ENCODE results near the gene OGFOD3. TPM values are rescaled to one million over a fixed set of nuclear protein-coding genes. Genes with fewer than 3 reads are reported as not detected.

OGFOD3 gene
- polyA plus RNA-seq, 2 of the 4 experiments (the other 2 are of a cell fraction): 15.2 to 19.8 TPM

DNA sequence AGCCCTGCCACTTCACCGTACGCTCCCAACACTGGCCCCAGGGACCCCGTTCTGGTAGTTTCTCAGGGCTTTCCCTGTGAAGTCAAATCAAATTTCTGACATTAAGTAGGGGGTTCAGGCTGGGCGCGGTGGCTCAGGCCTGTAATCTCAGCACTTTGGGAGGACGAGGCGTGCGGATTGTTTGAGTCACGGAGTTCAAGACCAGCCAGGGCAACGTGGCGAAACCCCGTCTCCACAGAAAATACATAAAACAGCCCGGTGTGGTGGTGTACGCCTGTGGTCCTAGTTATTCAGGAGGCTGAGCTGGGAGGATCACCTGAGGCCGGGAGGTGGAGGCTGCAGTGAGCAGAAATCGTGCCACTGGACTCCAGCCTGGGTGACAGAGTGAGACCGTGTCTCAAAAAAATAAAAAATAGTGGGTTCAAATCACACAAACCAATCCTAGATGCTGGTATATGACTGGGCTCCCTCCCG is 31.5 kb upstream of the OGFOD3 start:
- ATAC-seq (peak in 1 of 2 experiments; percentile 8; a peak in 1 of 6 replicates), FAIRE-seq (no peak), DNase-seq (ENCODE audit: low read depth in 1 of 2, low spot score in 1 of 2) (no peak)
- H3K4me2 ChIP-seq: peak overlapping the region; percentile 69
- CTCF ChIA-PET: no interaction called here
- POLR2A ChIA-PET: no interaction called here
- WGBS (ENCODE audit: missing lambda C conversion rate): 61% methylated on average over 18 of the region's 18 CpGs
- no peaks in the 10 kb centered on the region for H3K9me3 ChIP-seq
- peak; percentile 60; the same call in 1 of the 2 replicates for TF ChIP-seq KDM1A (IDR thresholded peaks at IDR 0.05; ENCODE audit: low read depth)
- TF ChIP-seq HOXA7 (CRISPR knock-in tag; IDR thresholded peaks at IDR 0.05): no peak
- peak overlapping the region; percentile 85 to 91 for H3K27ac ChIP-seq
- H3K4me1 ChIP-seq: peaks cover 13% of the 10 kb centered on the region; the same call in 2 of the 3 replicates
- H3K4me3 ChIP-seq: peak overlapping the region; percentile 77

DNA sequence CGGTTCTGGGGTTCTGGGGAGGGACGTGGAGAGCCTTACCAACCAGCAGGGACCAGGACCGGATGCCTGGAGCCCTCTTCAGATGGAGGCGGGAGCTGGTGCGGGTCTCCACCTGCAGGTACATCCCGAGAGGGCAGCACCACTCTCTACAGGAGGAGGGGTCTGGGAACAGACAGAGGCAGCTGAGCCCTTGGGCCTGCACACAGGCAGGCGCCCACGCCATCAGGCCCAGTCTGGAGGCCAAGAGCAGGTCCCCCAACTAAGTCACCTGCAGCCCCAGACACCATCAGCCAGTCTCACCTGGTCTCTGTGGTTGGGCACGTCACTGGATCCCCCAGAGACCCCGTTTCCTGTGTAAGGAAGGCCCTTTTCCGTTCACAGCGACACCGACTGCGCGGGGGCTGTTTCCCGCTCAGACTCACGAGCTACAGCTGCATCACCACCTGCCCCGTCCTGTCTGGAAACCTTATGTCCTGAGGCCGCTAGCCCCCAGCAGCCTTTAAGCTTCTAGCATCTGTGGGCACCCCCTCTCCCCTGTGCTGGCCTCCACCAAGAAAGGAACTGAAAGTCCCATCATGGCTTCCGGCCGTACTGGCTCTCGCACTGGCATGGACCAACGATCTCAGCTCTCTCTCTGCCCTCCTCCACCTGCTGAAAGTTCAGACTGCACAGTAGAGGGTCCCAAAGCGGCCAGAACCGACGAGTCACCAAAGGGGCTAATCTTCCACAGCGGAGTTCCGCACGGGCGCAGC is 30.9 kb upstream of the OGFOD3 start:
- peaks cover 13% of the 10 kb centered on the region; the same call in 2 of the 3 replicates for H3K4me1 ChIP-seq
- DNase-seq (ENCODE audit: low read depth in 1 of 2, low spot score in 1 of 2): no peak
- FAIRE-seq: no peak
- H3K9me3 ChIP-seq: no peaks in the 10 kb centered on the region
- peak overlapping the region in 1 of 2 experiments; percentile 91; a peak in 4 of 6 replicates for H3K27ac ChIP-seq
- peak overlapping the region; percentile 77 for H3K4me3 ChIP-seq
- TF ChIP-seq FOXS1 (CRISPR knock-in tag; IDR thresholded peaks at IDR 0.05): no peak
- TF ChIP-seq HOXA7 (CRISPR knock-in tag; IDR thresholded peaks at IDR 0.05): no peak
- TF ChIP-seq BCL3 (IDR thresholded peaks at IDR 0.05): no peak
- TF ChIP-seq, protein P1, sequence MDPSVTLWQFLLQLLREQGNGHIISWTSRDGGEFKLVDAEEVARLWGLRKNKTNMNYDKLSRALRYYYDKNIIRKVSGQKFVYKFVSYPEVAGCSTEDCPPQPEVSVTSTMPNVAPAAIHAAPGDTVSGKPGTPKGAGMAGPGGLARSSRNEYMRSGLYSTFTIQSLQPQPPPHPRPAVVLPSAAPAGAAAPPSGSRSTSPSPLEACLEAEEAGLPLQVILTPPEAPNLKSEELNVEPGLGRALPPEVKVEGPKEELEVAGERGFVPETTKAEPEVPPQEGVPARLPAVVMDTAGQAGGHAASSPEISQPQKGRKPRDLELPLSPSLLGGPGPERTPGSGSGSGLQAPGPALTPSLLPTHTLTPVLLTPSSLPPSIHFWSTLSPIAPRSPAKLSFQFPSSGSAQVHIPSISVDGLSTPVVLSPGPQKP (IDR thresholded peaks at IDR 0.05; ENCODE audit: low read depth, low read length): no peak
- TF ChIP-seq CBX2 (IDR thresholded peaks at IDR 0.05; ENCODE audit: borderline replicate concordance, low read depth): no peak
- no peak for TF ChIP-seq KDM1A (IDR thresholded peaks at IDR 0.05; ENCODE audit: low read depth)
- TF ChIP-seq, protein P2, sequence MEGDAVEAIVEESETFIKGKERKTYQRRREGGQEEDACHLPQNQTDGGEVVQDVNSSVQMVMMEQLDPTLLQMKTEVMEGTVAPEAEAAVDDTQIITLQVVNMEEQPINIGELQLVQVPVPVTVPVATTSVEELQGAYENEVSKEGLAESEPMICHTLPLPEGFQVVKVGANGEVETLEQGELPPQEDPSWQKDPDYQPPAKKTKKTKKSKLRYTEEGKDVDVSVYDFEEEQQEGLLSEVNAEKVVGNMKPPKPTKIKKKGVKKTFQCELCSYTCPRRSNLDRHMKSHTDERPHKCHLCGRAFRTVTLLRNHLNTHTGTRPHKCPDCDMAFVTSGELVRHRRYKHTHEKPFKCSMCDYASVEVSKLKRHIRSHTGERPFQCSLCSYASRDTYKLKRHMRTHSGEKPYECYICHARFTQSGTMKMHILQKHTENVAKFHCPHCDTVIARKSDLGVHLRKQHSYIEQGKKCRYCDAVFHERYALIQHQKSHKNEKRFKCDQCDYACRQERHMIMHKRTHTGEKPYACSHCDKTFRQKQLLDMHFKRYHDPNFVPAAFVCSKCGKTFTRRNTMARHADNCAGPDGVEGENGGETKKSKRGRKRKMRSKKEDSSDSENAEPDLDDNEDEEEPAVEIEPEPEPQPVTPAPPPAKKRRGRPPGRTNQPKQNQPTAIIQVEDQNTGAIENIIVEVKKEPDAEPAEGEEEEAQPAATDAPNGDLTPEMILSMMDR (IDR thresholded peaks at IDR 0.05): no peak
- TF ChIP-seq MAX (IDR thresholded peaks at IDR 0.05): no peak
- no peak for TF ChIP-seq ZFP36 (IDR thresholded peaks at IDR 0.05; ENCODE audit: borderline replicate concordance, partially characterized antibody)
- no peak for TF ChIP-seq RNF2 (IDR thresholded peaks at IDR 0.05; ENCODE audit: borderline replicate concordance, low read depth)
- no peak for TF ChIP-seq POLR2A (IDR thresholded peaks at IDR 0.05; ENCODE audit: low read length)
- TF ChIP-seq, protein P3, sequence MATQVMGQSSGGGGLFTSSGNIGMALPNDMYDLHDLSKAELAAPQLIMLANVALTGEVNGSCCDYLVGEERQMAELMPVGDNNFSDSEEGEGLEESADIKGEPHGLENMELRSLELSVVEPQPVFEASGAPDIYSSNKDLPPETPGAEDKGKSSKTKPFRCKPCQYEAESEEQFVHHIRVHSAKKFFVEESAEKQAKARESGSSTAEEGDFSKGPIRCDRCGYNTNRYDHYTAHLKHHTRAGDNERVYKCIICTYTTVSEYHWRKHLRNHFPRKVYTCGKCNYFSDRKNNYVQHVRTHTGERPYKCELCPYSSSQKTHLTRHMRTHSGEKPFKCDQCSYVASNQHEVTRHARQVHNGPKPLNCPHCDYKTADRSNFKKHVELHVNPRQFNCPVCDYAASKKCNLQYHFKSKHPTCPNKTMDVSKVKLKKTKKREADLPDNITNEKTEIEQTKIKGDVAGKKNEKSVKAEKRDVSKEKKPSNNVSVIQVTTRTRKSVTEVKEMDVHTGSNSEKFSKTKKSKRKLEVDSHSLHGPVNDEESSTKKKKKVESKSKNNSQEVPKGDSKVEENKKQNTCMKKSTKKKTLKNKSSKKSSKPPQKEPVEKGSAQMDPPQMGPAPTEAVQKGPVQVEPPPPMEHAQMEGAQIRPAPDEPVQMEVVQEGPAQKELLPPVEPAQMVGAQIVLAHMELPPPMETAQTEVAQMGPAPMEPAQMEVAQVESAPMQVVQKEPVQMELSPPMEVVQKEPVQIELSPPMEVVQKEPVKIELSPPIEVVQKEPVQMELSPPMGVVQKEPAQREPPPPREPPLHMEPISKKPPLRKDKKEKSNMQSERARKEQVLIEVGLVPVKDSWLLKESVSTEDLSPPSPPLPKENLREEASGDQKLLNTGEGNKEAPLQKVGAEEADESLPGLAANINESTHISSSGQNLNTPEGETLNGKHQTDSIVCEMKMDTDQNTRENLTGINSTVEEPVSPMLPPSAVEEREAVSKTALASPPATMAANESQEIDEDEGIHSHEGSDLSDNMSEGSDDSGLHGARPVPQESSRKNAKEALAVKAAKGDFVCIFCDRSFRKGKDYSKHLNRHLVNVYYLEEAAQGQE (IDR thresholded peaks at IDR 0.05): no peak
- no peak for TF ChIP-seq USF2 (IDR thresholded peaks at IDR 0.05)
- TF ChIP-seq RAD21 (conservative IDR thresholded peaks at IDR 0.05 in 1 of 2, IDR thresholded peaks at IDR 0.05 in 1 of 2): no peak
- TF ChIP-seq FOSB (CRISPR knock-in tag; IDR thresholded peaks at IDR 0.05): no peak
- TF ChIP-seq JUNB (IDR thresholded peaks at IDR 0.05): no peak
- no peak for TF ChIP-seq POLR2AphosphoS2 (conservative IDR thresholded peaks at IDR 0.05; ENCODE audit: low read length)
- no peak for TF ChIP-seq CHD4 (IDR thresholded peaks at IDR 0.05; ENCODE audit: borderline replicate concordance)
- peak overlapping the region; percentile 69 for H3K4me2 ChIP-seq
- ChIA-PET CTCF (no interaction called here), POLR2A (no interaction called here)
- WGBS (ENCODE audit: missing lambda C conversion rate): 91% methylated on average over 30 of the region's 30 CpGs
- no peak for ATAC-seq
